CD4-positive, alpha-beta T cell treated with Interleukin-21 for 1 hour (primary cell): ENCODE results near the gene C11orf98.
"Not testable (repeated sequence)": the region's sequence is repeated elsewhere in the genome, so short reads cannot be mapped to it uniquely, and the experiment has no call there.

Source experiments
- DNase-seq: peaks from one replicate; pipeline ENCODE4 v3.0.0-alpha.2; 2020

C11orf98 gene

DNA sequence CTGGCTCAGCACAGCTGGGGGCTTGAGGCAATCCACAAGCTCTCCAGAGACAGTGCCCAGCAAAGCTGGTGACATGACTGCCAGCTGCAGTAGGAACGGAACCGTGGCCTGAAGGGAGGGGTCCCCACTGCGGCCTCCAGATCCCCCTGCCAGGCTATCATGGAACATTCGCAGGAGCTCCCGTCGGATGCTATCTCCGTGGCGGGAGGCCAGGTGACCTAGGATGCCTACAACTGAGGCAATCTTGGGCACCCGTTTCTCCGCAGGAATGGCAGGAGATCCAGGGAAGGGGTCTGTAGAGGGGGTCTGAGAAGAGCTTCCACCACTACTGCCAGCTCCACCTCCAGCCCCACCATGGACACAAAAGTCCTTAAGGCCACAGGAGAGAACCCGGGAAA is 16.0 kb downstream of the C11orf98 start:
- no peak for DNase-seq

- DNase-seq = no peak
These were observed 16.6 kb downstream of the C11orf98 start for GRCh38 chr11:62648185-62648966.

GRCh38 chr11:62647609-62648005 is 17.4 kb downstream of the C11orf98 start:
- DNase-seq = no peak

GRCh38 chr11:62646825-62647608 is 18.0 kb downstream of the C11orf98 start:
- DNase-seq = no peak

DNA sequence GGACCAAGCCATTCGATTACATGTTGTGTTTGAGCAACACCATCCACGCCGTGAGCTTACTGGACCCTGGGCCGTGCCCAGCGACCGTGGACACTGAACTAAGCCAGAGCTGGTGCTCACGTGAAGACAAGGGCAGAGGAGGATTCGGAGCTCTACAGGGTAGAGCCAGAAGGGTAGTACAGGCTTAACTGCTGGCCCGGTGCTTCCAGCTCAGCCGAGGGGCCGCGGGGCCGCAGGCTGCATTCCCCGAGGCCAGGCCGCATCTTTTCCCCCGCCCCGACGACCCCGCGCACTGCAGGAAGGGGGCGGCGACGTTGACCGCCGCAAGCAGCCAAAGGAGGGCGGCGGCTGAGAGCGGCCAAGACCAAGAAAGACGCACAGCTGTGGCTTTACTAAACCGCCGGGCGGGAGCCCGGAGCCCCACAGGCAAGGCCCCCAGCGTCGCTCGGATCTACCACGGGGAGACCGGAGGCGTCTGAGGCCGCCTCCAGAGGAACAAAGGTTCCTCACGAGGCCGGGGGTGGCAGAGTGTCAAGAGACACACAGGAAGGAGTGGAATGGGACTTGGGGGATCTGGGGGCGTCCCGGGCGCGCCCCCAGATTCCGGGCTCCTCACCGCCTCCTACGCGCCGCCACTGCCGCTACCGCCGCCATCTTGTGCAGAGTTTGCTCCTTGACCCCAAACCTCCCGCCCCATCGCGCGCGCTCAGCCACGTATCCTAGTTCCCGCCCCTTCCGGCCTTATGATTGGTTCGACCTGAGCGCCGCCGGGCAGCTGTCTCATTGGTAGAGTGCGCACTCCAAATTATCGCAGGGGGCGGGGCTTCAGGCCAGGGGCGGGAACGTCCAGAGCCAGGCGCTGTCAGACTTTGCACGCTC is 18.8 kb downstream of the C11orf98 start, which contains the start of gene GANAB:
Gene GANAB, minus strand, starts transcription at position 668 of the 879 bp plus-strand sequence. Its CDS starts 14 bp downstream, at position 654.
- DNase-seq = peak; percentile 99

DNA sequence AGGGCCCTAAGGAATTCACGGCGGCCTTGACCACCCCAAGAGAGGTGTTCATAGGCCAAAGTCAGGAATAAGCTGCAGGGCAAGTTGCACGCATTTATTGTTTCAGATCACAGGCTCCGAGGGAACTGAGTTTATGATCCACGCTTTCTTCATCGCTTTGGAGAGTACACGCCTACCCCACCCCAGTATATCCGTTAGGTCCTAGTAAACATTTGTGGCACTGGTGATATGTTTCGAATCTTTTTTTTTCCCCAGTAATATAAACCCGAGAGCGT is 19.4 kb downstream of the C11orf98 start:
- DNase-seq = no peak

GRCh38 chr11:62644220-62644619 is 20.8 kb downstream of the C11orf98 start:
- no peak for DNase-seq

DNA sequence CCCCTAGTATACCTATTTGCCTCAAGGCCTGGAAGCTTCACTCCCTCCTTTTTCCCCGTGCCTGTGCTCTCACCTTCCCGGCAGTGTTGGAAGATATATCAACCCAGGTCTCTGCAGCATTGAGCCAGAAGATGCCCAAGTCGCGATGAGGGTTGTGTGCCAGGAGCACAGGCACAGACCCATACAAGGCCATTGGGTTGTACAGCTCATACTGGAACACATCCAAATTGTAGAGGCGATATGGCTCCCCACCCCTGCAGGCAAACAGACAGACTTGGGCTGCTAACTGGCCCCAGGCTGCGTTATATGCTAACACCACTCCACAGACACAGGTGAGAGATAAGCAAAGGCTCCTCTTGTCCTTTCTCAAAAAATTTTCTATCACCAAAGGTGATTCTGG is 32.5 kb downstream of the C11orf98 start:
- DNase-seq = no peak

- DNase-seq = peak; percentile 26
These were observed 37.3 kb downstream of the C11orf98 start for GRCh38 chr11:62627713-62628112.

GRCh38 chr11:62622476-62623089 is 42.4 kb downstream of the C11orf98 start:
- DNase-seq = peak; percentile 29

DNA sequence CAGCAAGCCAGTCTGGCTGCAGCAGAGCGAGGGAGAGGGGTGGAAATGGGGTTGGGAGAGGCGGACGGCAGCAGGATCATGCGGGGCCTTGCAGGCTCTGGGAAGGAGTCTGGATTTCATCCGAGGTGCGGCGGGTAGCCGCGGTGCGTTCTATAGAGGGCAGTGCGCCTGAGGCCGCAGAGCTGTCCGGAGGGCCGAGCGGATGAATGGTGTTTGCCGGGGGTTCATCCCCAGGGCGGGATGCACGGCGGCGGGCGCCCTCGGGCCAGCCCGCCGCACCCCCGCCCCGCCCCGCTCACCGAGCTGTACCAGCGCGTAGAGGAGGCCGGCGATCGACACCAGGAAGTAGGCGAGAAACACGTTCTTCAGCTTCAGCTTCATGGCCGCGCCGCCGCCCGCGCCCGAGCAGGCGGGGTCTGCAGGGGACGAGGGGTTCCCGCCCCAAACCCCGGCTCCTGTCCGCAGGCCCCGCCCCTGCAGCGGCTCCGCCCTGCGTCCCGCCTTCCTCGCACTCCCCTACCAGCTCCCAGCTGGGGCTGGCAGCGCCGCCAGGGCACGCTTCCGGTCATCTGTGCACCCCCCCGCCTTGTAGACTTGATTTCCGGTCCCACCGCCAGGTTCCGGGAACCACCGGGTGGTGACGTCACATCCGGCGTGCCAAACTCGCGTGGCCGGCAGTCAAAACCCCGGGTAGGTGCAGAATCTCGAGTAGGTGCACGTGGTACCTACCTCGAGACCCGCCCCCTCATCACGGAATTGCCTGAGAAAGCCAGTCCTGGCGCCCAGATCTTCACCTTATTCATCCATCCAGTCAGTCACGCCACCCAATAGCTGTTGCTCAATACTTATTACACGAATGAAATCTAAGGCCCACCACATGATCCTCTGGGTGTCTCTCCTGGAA is 43.2 kb downstream of the C11orf98 start, which contains the start of gene B3GAT3:
Gene B3GAT3, minus strand, starts transcription at position 420 of the 904 bp plus-strand sequence. Its CDS starts 39 bp downstream, at position 381.
- peak; percentile 99 for DNase-seq

- no peak for DNase-seq
These were observed 43.9 kb downstream of the C11orf98 start for GRCh38 chr11:62621027-62621566.

DNA sequence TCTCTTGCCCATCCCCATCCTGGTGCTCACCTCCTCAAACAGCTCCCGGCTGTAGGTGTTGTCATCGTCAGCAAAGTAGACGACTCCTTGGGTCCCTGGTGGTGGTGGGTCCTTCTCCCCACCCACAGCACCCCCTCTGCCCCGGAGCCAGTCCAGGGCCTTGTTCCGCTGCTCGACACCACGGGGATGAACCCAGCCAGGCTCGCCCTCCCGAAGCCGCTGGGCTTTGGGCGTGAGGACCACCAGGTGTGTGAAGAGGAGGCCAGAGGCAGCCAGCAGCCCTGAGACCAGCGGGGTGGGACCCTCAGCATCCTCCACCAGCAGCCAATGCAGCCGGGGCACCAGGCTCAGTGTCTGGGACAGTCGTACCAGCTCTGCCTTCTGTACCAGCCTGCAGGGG is 48.1 kb downstream of the C11orf98 start:
- not testable (repeated sequence) for DNase-seq

- DNase-seq = no peak
These were observed 49.5 kb downstream of the C11orf98 start for GRCh38 chr11:62615521-62615920.

DNA sequence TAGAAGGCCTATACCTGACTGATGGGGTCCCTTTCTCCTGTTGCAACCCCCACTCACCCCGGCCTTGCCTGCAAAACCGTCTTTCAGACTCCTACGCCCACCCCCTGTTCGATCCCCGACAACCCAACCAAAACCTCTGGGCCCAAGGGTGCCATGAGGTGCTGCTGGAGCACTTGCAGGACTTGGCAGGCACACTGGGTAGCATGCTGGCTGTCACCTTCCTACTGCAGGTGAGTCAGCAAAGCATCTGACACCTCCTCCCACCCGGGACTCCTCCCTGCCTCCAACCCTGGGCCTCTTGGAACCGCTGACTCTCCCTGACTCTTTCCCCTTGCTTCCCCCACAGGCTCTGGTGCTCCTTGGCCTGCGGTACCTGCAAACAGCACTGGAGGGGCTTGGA is 50.7 kb downstream of the C11orf98 start:
- no peak for DNase-seq

DNA sequence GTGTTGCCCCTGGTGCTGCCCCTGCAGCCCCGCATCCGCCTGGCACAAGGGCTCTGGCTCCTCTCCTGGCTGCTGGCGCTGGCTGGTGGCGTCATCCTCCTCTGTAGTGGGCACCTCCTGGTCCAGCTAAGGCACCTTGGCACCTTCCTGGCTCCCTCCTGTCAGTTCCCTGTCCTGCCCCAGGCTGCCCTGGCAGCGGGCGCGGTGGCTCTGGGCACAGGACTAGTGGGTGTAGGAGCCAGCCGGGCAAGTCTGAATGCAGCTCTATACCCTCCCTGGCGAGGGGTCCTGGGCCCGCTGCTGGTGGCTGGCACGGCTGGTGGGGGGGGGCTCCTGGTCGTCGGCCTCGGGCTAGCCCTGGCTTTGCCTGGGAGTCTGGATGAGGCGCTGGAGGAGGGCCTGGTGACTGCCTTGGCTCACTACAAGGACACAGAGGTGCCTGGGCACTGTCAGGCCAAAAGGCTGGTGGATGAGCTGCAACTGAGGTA is 51.7 kb downstream of the C11orf98 start:
- DNase-seq = no peak
